Hepatocyte (in vitro differentiated cells): Measurements from ENCODE around the gene MRPL10. TPM values are rescaled to one million over a fixed set of nuclear protein-coding genes. Genes with fewer than 3 reads are reported as not detected.

Experiments
- DNase-seq: peaks from one replicate; pipeline ENCODE4 v3.0.0-alpha.2; 2016; ENCODE audit warnings: low spot score
- H2AFZ ChIP-seq: fragments of 200-600 bp; sonication (generic); 2 replicates; pipeline ENCODE4 v1.6.0; 2016; ENCODE audit warnings: antibody characterized with exemption, mild to moderate bottlenecking
- H3K27ac ChIP-seq: fragments of 200-600 bp; sonication (generic); 2 replicates; pipeline ENCODE4 v1.5.1; 2016; ENCODE audit warnings: mild to moderate bottlenecking
- H3K27me3 ChIP-seq: fragments of 200-600 bp; sonication (generic); 2 replicates; pipeline ENCODE4 v1.6.1; 2016
- H3K36me3 ChIP-seq: fragments of 200-600 bp; sonication (generic); replicated peaks from 2 replicates; pipeline ENCODE4 v1.5.1; 2016; ENCODE audit warnings: low read depth; ENCODE audit not compliant: insufficient read depth
- H3K4me1 ChIP-seq: fragments of 200-600 bp; sonication (generic); 2 replicates; pipeline ENCODE4 v1.5.1; 2016; ENCODE audit warnings: mild to moderate bottlenecking, moderate library complexity; ENCODE audit not compliant: insufficient read depth
- H3K4me2 ChIP-seq: fragments of 200-600 bp; sonication (generic); 2 replicates; pipeline ENCODE4 v1.6.0; 2016
- H3K4me3 ChIP-seq: fragments of 200-600 bp; sonication (generic); 2 replicates; pipeline ENCODE4 v1.5.1; 2016; ENCODE audit warnings: mild to moderate bottlenecking
- H3K79me2 ChIP-seq: fragments of 200-600 bp; sonication (generic); 2 replicates; pipeline ENCODE4 v1.6.0; 2017; ENCODE audit warnings: mild to moderate bottlenecking
- H3K9me2 ChIP-seq: fragments of 200-600 bp; sonication (generic); replicated peaks from 2 replicates; pipeline ENCODE4 v1.6.0; 2017; ENCODE audit warnings: mild to moderate bottlenecking; ENCODE audit not compliant: insufficient read depth
- H3K9me3 ChIP-seq: fragments of 200-600 bp; sonication (generic); 2 replicates; pipeline ENCODE4 v1.5.1; 2016; ENCODE audit warnings: low read depth, mild to moderate bottlenecking
- H4K20me1 ChIP-seq: fragments of 200-600 bp; sonication (generic); 2 replicates; pipeline ENCODE4 v1.6.0; 2016; ENCODE audit warnings: mild to moderate bottlenecking; ENCODE audit not compliant: insufficient read depth, poor library complexity, severe bottlenecking
- EZH2 ChIP-seq: fragments of 200-600 bp; sonication (generic); IDR thresholded peaks from 2 replicates; pipeline ENCODE4 v1.6.1; 2016; ENCODE audit warnings: antibody characterized with exemption, mild to moderate bottlenecking, borderline replicate concordance
- EZH2phosphoT487 ChIP-seq: fragments of 200-600 bp; sonication (generic); IDR thresholded peaks from one replicate; pipeline ENCODE4 v1.6.1; 2018; ENCODE audit warnings: antibody characterized with exemption, mild to moderate bottlenecking, low read depth, moderate library complexity; ENCODE audit not compliant: unreplicated experiment, severe bottlenecking
- WGBS: methylation state at CpG from one replicate; pipeline ENCODE4 v1.1.6; 2016; ENCODE audit warnings: low lambda C conversion rate; ENCODE audit errors: missing lambda C conversion rate; 5-methylcytosine and 5-hydroxymethylcytosine counted together
- polyA plus RNA-seq: library from polyadenylated mRNA; unstranded; fragments of >200 nt; fragmentation: Nextera tagmentation; extraction: Ambion mirVana; gene quantifications from 2 replicates; pipeline ENCODE4 v1.2.1, GENCODE V29; 2016
- total RNA-seq: library from RNA; depleted of rRNA; stranded (reverse); fragments of >200 nt; gene quantifications from 2 replicates; pipeline ENCODE4 v1.2.3, GENCODE V29; 2014
- TF ChIP-seq, protein P1 (sequence below): fragments of 200-600 bp; sonication (generic); IDR thresholded peaks from 2 replicates; pipeline ENCODE4 v1.5.1; 2016; ENCODE audit warnings: antibody characterized with exemption, mild to moderate bottlenecking; ENCODE audit not compliant: poor library complexity

MRPL10 gene
- total and polyA plus RNA-seq, 2 experiments from 2014 or later = 30.7 to 33.7 TPM

DNA sequence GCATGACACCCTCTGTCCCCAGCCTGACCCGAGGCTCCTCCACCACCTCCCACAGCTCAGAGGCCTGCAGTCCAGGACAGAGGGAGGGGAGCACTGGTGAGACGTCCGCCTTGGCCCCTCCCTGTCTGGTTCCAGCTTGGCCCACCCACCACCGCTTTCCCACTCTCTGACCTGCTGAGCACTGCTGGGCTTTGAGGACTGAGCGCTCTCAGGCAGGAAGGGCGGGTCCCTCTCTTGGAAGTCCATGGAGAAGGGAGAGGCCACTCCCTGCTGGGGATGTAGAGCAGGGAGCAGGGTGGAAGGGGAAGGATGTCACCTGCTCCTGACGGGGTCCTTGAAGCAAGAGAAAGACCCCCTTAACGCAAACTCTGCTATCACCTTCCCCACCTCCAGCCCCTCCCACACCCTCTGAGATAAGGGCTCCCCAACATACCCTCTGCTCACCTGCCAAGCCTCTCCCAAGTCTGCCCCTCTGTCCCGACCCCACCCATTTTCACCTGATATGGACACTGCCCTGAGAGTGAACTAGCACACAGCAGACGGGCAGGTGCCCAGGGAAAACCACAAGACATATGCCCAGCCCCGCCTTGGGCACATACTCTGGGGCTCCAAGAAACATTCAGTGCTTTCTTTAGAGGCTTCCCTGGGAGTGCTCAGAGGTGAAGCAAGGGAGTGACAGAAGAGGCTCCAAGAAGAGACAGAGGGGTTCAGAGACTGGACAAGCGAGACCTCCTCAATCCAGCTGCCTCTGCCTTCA, 11.1 kb downstream of the MRPL10 start:
- Histone ChIP-seq H3K4me1 (peaks cover 9% of the 10 kb centered on the region), H3K4me2 (peak overlapping the region; percentile 95), H3K9me3 (no peaks in the 10 kb centered on the region), H3K4me3 (no peak overlapping the region), H3K27me3 (no peaks in the 10 kb centered on the region), H4K20me1 (no peaks in the 10 kb centered on the region), H3K27ac (no peak overlapping the region), H3K79me2 (peaks cover 5% of the 10 kb centered on the region), H3K36me3 (no peaks in the 10 kb centered on the region), H2AFZ (no peak overlapping the region), H3K9me2 (no peaks in the 10 kb centered on the region)
- WGBS = 75% methylated on average over 12 of the region's 12 CpGs
- DNase-seq = no peak
- no peak for TF ChIP-seq EZH2
- TF ChIP-seq, protein P1, sequence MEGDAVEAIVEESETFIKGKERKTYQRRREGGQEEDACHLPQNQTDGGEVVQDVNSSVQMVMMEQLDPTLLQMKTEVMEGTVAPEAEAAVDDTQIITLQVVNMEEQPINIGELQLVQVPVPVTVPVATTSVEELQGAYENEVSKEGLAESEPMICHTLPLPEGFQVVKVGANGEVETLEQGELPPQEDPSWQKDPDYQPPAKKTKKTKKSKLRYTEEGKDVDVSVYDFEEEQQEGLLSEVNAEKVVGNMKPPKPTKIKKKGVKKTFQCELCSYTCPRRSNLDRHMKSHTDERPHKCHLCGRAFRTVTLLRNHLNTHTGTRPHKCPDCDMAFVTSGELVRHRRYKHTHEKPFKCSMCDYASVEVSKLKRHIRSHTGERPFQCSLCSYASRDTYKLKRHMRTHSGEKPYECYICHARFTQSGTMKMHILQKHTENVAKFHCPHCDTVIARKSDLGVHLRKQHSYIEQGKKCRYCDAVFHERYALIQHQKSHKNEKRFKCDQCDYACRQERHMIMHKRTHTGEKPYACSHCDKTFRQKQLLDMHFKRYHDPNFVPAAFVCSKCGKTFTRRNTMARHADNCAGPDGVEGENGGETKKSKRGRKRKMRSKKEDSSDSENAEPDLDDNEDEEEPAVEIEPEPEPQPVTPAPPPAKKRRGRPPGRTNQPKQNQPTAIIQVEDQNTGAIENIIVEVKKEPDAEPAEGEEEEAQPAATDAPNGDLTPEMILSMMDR = no peak
- TF ChIP-seq EZH2phosphoT487 = no peak

DNA sequence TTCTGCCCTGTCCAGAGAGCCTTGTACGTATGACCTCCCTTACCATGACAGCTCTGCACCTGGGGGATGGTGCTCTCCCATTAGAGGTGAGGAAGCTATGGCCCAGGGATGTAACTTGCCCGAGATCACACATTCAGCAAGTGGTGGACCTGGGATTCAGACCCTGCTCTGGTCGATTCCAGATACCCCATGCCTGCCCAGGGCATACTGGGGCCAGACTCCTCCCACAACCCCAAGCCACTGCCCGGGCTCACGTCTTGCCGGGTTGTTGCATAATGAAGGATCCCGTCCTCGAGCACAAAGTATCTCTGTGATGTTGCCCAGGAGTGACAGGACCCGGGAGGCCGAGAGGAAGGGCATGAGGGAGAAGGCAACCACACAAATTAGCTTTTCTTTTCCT, 11.9 kb downstream of the MRPL10 start:
- no peaks in the 10 kb centered on the region for H3K36me3 ChIP-seq
- whole genome bisulfite sequencing = 87% methylated on average over 10 of the region's 10 CpGs
- H3K27ac ChIP-seq = no peak overlapping the region
- no peak for DNase-seq
- H3K4me1 ChIP-seq = peaks cover 9% of the 10 kb centered on the region
- H3K27me3 ChIP-seq = no peaks in the 10 kb centered on the region
- no peak overlapping the region for H3K4me3 ChIP-seq
- no peak overlapping the region for H2AFZ ChIP-seq
- H3K4me2 ChIP-seq = no peak overlapping the region
- no peak for TF ChIP-seq EZH2phosphoT487
- TF ChIP-seq, protein P1 = no peak
- no peak for TF ChIP-seq EZH2
- H3K9me3 ChIP-seq = no peaks in the 10 kb centered on the region
- no peaks in the 10 kb centered on the region for H3K9me2 ChIP-seq
- peaks cover 5% of the 10 kb centered on the region for H3K79me2 ChIP-seq
- no peaks in the 10 kb centered on the region for H4K20me1 ChIP-seq

- WGBS = 97% methylated on average over 11 of the region's 11 CpGs
- H3K4me2 ChIP-seq = no peak overlapping the region
- H3K36me3 ChIP-seq = no peaks in the 10 kb centered on the region
- no peaks in the 10 kb centered on the region for H3K9me2 ChIP-seq
- no peak for DNase-seq
- TF ChIP-seq EZH2 (no peak), EZH2phosphoT487 (no peak)
- TF ChIP-seq, protein P1 = no peak
- H3K4me1 ChIP-seq = peaks cover 9% of the 10 kb centered on the region
- no peak overlapping the region for H2AFZ ChIP-seq
- H3K79me2 ChIP-seq = peaks cover 5% of the 10 kb centered on the region
- H3K27ac ChIP-seq = no peak overlapping the region
- H3K9me3 ChIP-seq = no peaks in the 10 kb centered on the region
- no peaks in the 10 kb centered on the region for H4K20me1 ChIP-seq
- no peaks in the 10 kb centered on the region for H3K27me3 ChIP-seq
- no peak overlapping the region for H3K4me3 ChIP-seq
Observed at GRCh38 chr17:47818002-47818695, 13.2 kb downstream of the MRPL10 start.
